SK-N-SH (cell line): ENCODE measurements around the gene ANKFN1. TPM values are rescaled to one million over a fixed set of nuclear protein-coding genes. Genes with fewer than 3 reads are reported as not detected.

Source experiments
- CTCF ChIA-PET: fragments of 300-600, 350-600 bp; formaldehyde crosslinking; extraction: SDS; loops from one replicate; lab custom pipeline; 2021; lab: Yijun Ruan, JAX
- POLR2A ChIA-PET: fragments of 350-600 bp; sonication (Branson Sonifier 250); formaldehyde crosslinking; extraction: SDS; loops from one replicate; lab custom pipeline; 2020; ENCODE audit warnings: antibody characterized with exemption, inconsistent platforms; lab: Yijun Ruan, JAX
- DNase-seq: peaks from one replicate; pipeline ENCODE4 v3.0.0; 2012
- H2AFZ ChIP-seq: fragments of 200-600 bp; sonication (generic); 2 replicates; pipeline ENCODE4 v1.8.1; 2016; ENCODE audit warnings: antibody characterized with exemption, mild to moderate bottlenecking, low read depth
- H3F3A ChIP-seq: fragments of 200-600 bp; sonication (generic); replicated peaks from 2 replicates; pipeline ENCODE3; 2016; ENCODE audit warnings: antibody characterized with exemption, mild to moderate bottlenecking; ENCODE audit not compliant: insufficient read depth
- H3K27ac ChIP-seq, 2 experiments: fragments of 200-500 bp in 1 of 2; fragments of 200-600 bp in 1 of 2; sonication (Bioruptor generic) in 1 of 2; sonication (generic), shearing (Covaris generic) in 1 of 2; 2 replicates each; pipeline versions ENCODE4 v1.5.1 to v1.6.1; 2014 to 2016; ENCODE audit warnings: low read depth in 2 of 2, inconsistent platforms in 1 of 2, low read length in 1 of 2, mild to moderate bottlenecking in 1 of 2, mixed read lengths in 1 of 2
- H3K27me3 ChIP-seq: fragments of 200-600 bp; sonication (generic), shearing (Covaris generic); 2 replicates; pipeline ENCODE4 v1.6.1; 2016; ENCODE audit warnings: mixed run types; ENCODE audit not compliant: insufficient read depth
- H3K36me3 ChIP-seq, 2 experiments: fragments of 200-500 bp in 1 of 2; fragments of 200-600 bp in 1 of 2; sonication (Bioruptor generic) in 1 of 2; sonication (generic) in 1 of 2; replicated peaks in 1 of 2; 2 replicates each; pipeline versions ENCODE3 to v1.5.1; 2014 to 2016; ENCODE audit warnings: low read length in 1 of 2, mild to moderate bottlenecking in 1 of 2; ENCODE audit not compliant: insufficient read depth in 2 of 2, control insufficient read depth in 1 of 2
- H3K4me1 ChIP-seq, 2 experiments: fragments of 200-500 bp in 1 of 2; fragments of 200-600 bp in 1 of 2; sonication (Bioruptor generic) in 1 of 2; sonication (generic), shearing (Covaris generic) in 1 of 2; 2 replicates each; pipeline versions ENCODE4 v1.5.1 to v1.6.1; 2014 to 2016; ENCODE audit warnings: low read depth in 1 of 2, low read length in 1 of 2, mixed run types in 1 of 2; ENCODE audit not compliant: insufficient read depth in 2 of 2, control insufficient read depth in 1 of 2
- H3K4me2 ChIP-seq: fragments of 200-600 bp; sonication (generic), shearing (Covaris generic); 2 replicates; pipeline ENCODE4 v1.6.1; 2017; ENCODE audit warnings: mixed run types
- H3K4me3 ChIP-seq, 2 experiments: fragments of 200-500 bp in 1 of 2; fragments of 200-600 bp in 1 of 2; sonication (Bioruptor generic) in 1 of 2; sonication (generic), shearing (Covaris generic) in 1 of 2; 2 replicates each; pipeline versions ENCODE4 v1.5.1 to v1.8.1; 2014 to 2016; ENCODE audit warnings: low read depth in 2 of 2, inconsistent platforms in 1 of 2, low read length in 1 of 2, mild to moderate bottlenecking in 1 of 2, mixed read lengths in 1 of 2, moderate library complexity in 1 of 2
- H3K79me2 ChIP-seq: fragments of 200-600 bp; sonication (generic); 2 replicates; pipeline ENCODE4 v1.8.1; 2017; ENCODE audit warnings: mild to moderate bottlenecking; ENCODE audit not compliant: insufficient read depth
- H3K9ac ChIP-seq: fragments of 200-600 bp; sonication (generic); 2 replicates; pipeline ENCODE4 v1.6.1; 2017; ENCODE audit warnings: mixed run types
- H3K9me2 ChIP-seq: fragments of 200-600 bp; sonication (generic); 2 replicates; pipeline ENCODE4 v1.6.1; 2017; ENCODE audit warnings: mixed run types
- H3K9me3 ChIP-seq: fragments of 200-600 bp; sonication (generic); 2 replicates; pipeline ENCODE4 v1.6.1; 2017; ENCODE audit warnings: mixed run types, mild to moderate bottlenecking, moderate library complexity
- H4K20me1 ChIP-seq: fragments of 200-600 bp; sonication (generic); 2 replicates; pipeline ENCODE4 v1.6.1; 2017; ENCODE audit warnings: mild to moderate bottlenecking, mixed run types; ENCODE audit not compliant: insufficient read depth
- EP300 ChIP-seq, 2 experiments: IDR thresholded peaks; 2 replicates each; pipeline versions ENCODE4 v1.4.0 to v1.6.1; 2012; ENCODE audit warnings: borderline replicate concordance in 1 of 2, low read depth in 1 of 2, low read length in 1 of 2
- EZH2phosphoT487 ChIP-seq: fragments of 200-600 bp; sonication (generic); IDR thresholded peaks from 2 replicates; pipeline ENCODE4 v1.6.1; 2017; ENCODE audit warnings: low read depth, mixed run types, mild to moderate bottlenecking, antibody characterized with exemption, moderate library complexity, borderline replicate concordance
- FOSL2 ChIP-seq: IDR thresholded peaks from 2 replicates; pipeline ENCODE4 v1.4.0; 2012; ENCODE audit warnings: low read depth, mild to moderate bottlenecking, moderate library complexity, borderline replicate concordance
- FOXM1 ChIP-seq: IDR thresholded peaks from 2 replicates; pipeline ENCODE4 v1.4.0; 2012; ENCODE audit warnings: low read depth, mild to moderate bottlenecking
- GABPA ChIP-seq: IDR thresholded peaks from 2 replicates; pipeline ENCODE4 v1.4.0; 2012; ENCODE audit warnings: low read depth, mild to moderate bottlenecking
- GATA2 ChIP-seq: sonication (generic); formaldehyde crosslinking; IDR thresholded peaks from 2 replicates; pipeline ENCODE4 v1.5.0; 2020; ENCODE audit warnings: mild to moderate bottlenecking, missing genetic modification reagents
- MEF2A ChIP-seq: IDR thresholded peaks from 2 replicates; pipeline ENCODE4 v1.4.0; 2012; ENCODE audit warnings: low read depth, borderline replicate concordance
- NRF1 ChIP-seq: IDR thresholded peaks from 2 replicates; pipeline ENCODE4 v1.6.1; 2012; ENCODE audit warnings: low read depth, mild to moderate bottlenecking, low read length
- POLR2AphosphoS5 ChIP-seq: IDR thresholded peaks from 2 replicates; pipeline ENCODE4 v1.6.1; 2012; ENCODE audit warnings: low read depth, low read length
- RAD21 ChIP-seq: IDR thresholded peaks from 2 replicates; pipeline ENCODE4 v1.6.1; 2012; ENCODE audit warnings: mild to moderate bottlenecking, low read length
- RXRA ChIP-seq: IDR thresholded peaks from 2 replicates; pipeline ENCODE4 v1.4.0; 2012; ENCODE audit warnings: low read depth, mild to moderate bottlenecking, borderline replicate concordance
- SIN3A ChIP-seq: IDR thresholded peaks from 2 replicates; pipeline ENCODE4 v1.6.1; 2012; ENCODE audit warnings: low read depth, mild to moderate bottlenecking, low read length, moderate library complexity, borderline replicate concordance
- SMC3 ChIP-seq: IDR thresholded peaks from 2 replicates; pipeline ENCODE4 v1.6.1; 2012; ENCODE audit warnings: low read depth, low read length, improper control_type of control experiment
- TAF1 ChIP-seq: IDR thresholded peaks from 2 replicates; pipeline ENCODE4 v1.6.1; 2012; ENCODE audit warnings: low read depth, mild to moderate bottlenecking, low read length, moderate library complexity, borderline replicate concordance
- YY1 ChIP-seq: IDR thresholded peaks from 2 replicates; pipeline ENCODE4 v1.4.0; 2012; ENCODE audit warnings: low read depth, mild to moderate bottlenecking
- WGBS: methylation state at CpG from one replicate; pipeline ENCODE4 v1.1.6; 2017; ENCODE audit warnings: low lambda C conversion rate; 5-methylcytosine and 5-hydroxymethylcytosine counted together
- polyA plus RNA-seq, 3 experiments: library from polyadenylated mRNA; depleted of rRNA; stranded (reverse); fragments of >200 nt; gene quantifications; 2 replicates each; pipeline ENCODE4 v1.2.3, GENCODE V29; 2012
- TF ChIP-seq, protein P1 (sequence below): IDR thresholded peaks from 2 replicates; pipeline ENCODE4 v1.4.0; 2012; ENCODE audit warnings: low read depth
- TF ChIP-seq, protein P2 (sequence below): IDR thresholded peaks from 2 replicates; pipeline ENCODE4 v1.6.1; 2012; ENCODE audit warnings: mild to moderate bottlenecking, low read depth, low read length, moderate library complexity

ANKFN1 gene
- polyA plus RNA-seq, 1 of the 3 experiments (the other 2 are of a cell fraction): 0.07 TPM

DNA sequence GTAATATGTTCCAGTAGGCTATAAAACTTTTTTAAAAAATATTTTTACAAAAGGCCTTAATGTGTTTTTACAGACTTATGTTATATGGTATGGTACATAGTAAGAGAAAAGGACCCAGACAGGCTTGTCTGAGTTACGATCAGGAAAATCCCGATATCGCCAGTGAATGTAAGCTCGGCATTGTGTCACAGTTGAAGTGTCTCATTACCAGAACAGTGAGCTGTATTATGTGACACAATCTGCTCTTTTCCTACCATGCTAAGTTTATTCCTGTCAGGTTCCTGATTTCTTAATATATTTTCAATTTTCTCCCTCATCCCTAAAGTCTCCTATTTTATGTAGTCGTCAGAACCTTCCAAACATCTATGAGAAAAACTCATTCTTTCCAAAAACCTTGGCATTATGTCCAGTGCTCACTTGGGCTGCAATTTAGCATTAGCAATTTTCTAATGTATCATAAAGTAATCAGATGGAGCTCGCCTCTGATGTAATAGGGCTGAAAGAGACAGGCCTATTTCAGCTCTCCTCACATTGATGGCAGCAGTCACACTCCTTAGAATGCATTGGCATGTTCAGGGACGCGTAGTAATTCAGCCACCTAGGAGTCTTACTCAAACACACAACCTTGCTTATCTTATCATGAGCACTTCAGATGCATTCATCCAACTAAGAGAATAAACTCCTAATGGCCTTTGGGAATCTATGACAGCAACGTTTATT, 292.6 kb downstream of the ANKFN1 start:
- Histone ChIP-seq H3K9me3 (no peaks in the 10 kb centered on the region), H3K9me2 (no peaks in the 10 kb centered on the region), H3K36me3 (no peaks in the 10 kb centered on the region), H3K27me3 (peaks cover 23% of the 10 kb centered on the region; the same call in 1 of the 2 replicates), H3K4me3 (no peak overlapping the region), H3K4me1 (no peaks in the 10 kb centered on the region; a peak in 1 of 4 replicates), H2AFZ (no peak overlapping the region), H3K79me2 (no peaks in the 10 kb centered on the region), H3K9ac (no peak overlapping the region), H3F3A (no peaks in the 10 kb centered on the region), H3K4me2 (no peak overlapping the region), H3K27ac (no peak overlapping the region), H4K20me1 (no peaks in the 10 kb centered on the region)
- TF ChIP-seq SMC3: no peak
- no peak for TF ChIP-seq TAF1
- WGBS: 33% methylated on average over 9 of the region's 9 CpGs
- ChIA-PET CTCF (no interaction called here), POLR2A (no interaction called here)
- DNase-seq: no peak

DNA sequence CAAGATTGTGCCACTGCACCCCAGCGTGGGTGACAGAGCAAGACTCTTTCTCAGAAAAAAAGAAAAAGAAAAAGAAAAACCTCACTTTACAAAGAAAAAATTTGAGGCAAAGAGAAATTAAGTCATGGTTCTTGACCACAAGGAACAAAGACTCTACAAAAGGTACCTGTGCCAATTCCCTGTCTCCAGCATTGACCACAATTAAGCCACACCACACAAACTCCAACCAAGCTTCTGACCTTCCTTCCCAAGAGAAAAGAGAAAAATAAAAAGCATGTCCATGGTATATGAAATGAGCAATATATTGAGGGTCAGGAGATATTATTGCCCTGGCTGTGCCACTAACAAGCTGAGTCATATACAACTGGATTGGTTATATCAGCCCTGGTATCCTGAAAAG, 293.9 kb downstream of the ANKFN1 start:
- Histone ChIP-seq H3K27ac (no peak overlapping the region), H3K9me2 (no peaks in the 10 kb centered on the region), H3K4me3 (no peak overlapping the region), H2AFZ (no peak overlapping the region), H3K9ac (no peak overlapping the region), H4K20me1 (no peaks in the 10 kb centered on the region), H3K4me1 (no peaks in the 10 kb centered on the region), H3K27me3 (peaks cover 23% of the 10 kb centered on the region; the same call in 1 of the 2 replicates), H3K9me3 (no peaks in the 10 kb centered on the region), H3K79me2 (no peaks in the 10 kb centered on the region), H3K4me2 (no peak overlapping the region), H3F3A (no peaks in the 10 kb centered on the region), H3K36me3 (no peaks in the 10 kb centered on the region)
- no peak for TF ChIP-seq POLR2AphosphoS5
- no peak for TF ChIP-seq GATA2
- no peak for TF ChIP-seq NRF1
- TF ChIP-seq RXRA: no peak
- TF ChIP-seq FOXM1: no peak
- no peak for TF ChIP-seq RAD21
- TF ChIP-seq YY1: no peak
- TF ChIP-seq TAF1: no peak
- TF ChIP-seq FOSL2: no peak
- TF ChIP-seq, protein P1, sequence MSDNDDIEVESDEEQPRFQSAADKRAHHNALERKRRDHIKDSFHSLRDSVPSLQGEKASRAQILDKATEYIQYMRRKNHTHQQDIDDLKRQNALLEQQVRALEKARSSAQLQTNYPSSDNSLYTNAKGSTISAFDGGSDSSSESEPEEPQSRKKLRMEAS: no peak
- TF ChIP-seq, protein P2, sequence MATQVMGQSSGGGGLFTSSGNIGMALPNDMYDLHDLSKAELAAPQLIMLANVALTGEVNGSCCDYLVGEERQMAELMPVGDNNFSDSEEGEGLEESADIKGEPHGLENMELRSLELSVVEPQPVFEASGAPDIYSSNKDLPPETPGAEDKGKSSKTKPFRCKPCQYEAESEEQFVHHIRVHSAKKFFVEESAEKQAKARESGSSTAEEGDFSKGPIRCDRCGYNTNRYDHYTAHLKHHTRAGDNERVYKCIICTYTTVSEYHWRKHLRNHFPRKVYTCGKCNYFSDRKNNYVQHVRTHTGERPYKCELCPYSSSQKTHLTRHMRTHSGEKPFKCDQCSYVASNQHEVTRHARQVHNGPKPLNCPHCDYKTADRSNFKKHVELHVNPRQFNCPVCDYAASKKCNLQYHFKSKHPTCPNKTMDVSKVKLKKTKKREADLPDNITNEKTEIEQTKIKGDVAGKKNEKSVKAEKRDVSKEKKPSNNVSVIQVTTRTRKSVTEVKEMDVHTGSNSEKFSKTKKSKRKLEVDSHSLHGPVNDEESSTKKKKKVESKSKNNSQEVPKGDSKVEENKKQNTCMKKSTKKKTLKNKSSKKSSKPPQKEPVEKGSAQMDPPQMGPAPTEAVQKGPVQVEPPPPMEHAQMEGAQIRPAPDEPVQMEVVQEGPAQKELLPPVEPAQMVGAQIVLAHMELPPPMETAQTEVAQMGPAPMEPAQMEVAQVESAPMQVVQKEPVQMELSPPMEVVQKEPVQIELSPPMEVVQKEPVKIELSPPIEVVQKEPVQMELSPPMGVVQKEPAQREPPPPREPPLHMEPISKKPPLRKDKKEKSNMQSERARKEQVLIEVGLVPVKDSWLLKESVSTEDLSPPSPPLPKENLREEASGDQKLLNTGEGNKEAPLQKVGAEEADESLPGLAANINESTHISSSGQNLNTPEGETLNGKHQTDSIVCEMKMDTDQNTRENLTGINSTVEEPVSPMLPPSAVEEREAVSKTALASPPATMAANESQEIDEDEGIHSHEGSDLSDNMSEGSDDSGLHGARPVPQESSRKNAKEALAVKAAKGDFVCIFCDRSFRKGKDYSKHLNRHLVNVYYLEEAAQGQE: no peak
- TF ChIP-seq EZH2phosphoT487: no peak
- no peak for TF ChIP-seq MEF2A
- TF ChIP-seq SIN3A: no peak
- TF ChIP-seq GABPA: no peak
- no peak for TF ChIP-seq EP300 (IDR thresholded peaks at IDR 0.05; ENCODE audit: borderline replicate concordance in 1 of 2, low read depth in 1 of 2, low read length in 1 of 2)
- POLR2A ChIA-PET: no interaction called here
- CTCF ChIA-PET: no interaction called here
- no peak for DNase-seq
- WGBS: 6% methylated on average over 1 of the region's 1 CpG
